PFSK-1 (cell line): ENCODE results near the gene PLEKHG4B. TPM values are rescaled to one million over a fixed set of nuclear protein-coding genes. Genes with fewer than 3 reads are reported as not detected.

Experiments used
- FOXP2 ChIP-seq: optimal IDR thresholded peaks from 2 replicates; pipeline ENCODE3; 2011; ENCODE audit warnings: borderline replicate concordance, control low read depth, inconsistent platforms; ENCODE audit not compliant: insufficient read depth; ENCODE audit errors: extremely low read length, extremely low read depth
- POLR2AphosphoS5 ChIP-seq: IDR thresholded peaks from 2 replicates; pipeline ENCODE4 v1.6.1; 2012; ENCODE audit warnings: low read depth, mild to moderate bottlenecking, control low read depth, low read length, moderate library complexity
- REST ChIP-seq, 2 experiments: IDR thresholded peaks; 2 replicates each; pipeline versions ENCODE4 v1.6.1 to v1.8.0; 2011 to 2012; ENCODE audit warnings: low read depth in 2 of 2, low read length in 2 of 2, control low read depth in 1 of 2, inconsistent platforms in 1 of 2, mild to moderate bottlenecking in 1 of 2, moderate library complexity in 1 of 2; ENCODE audit not compliant: insufficient read depth in 1 of 2
- SIN3A ChIP-seq: IDR thresholded peaks from 2 replicates; pipeline ENCODE4 v1.6.1; 2012; ENCODE audit warnings: mild to moderate bottlenecking, low read length, moderate library complexity, borderline replicate concordance; ENCODE audit not compliant: insufficient read depth
- TAF1 ChIP-seq: IDR thresholded peaks from 2 replicates; pipeline ENCODE4 v1.6.1; 2012; ENCODE audit warnings: low read length, control low read depth, borderline replicate concordance; ENCODE audit not compliant: insufficient read depth
- polyA plus RNA-seq: library from polyadenylated mRNA; unstranded; fragments of >200 nt; gene quantifications from one replicate; pipeline ENCODE4 v1.2.1, GENCODE V29; 2012; ENCODE audit warnings: low read depth, missing spikeins; ENCODE audit not compliant: insufficient read length

The PLEKHG4B gene
- polyA plus RNA-seq: 0.13 TPM

GRCh38 chr5:91556-92263, at the start of gene PLEKHG4B:
TSS of gene PLEKHG4B (plus strand) at chr5:92168. CDS start at chr5:92232, 64 bp downstream.
- TF ChIP-seq FOXP2: no peak
- TF ChIP-seq TAF1: no peak
- TF ChIP-seq POLR2AphosphoS5: no peak
- TF ChIP-seq REST (IDR thresholded peaks at IDR 0.05; ENCODE audit: insufficient read depth in 1 of 2, low read depth in 2 of 2, low read length in 2 of 2): no peak
- TF ChIP-seq SIN3A: no peak

- TF ChIP-seq POLR2AphosphoS5 (no peak), REST (IDR thresholded peaks at IDR 0.05; ENCODE audit: insufficient read depth in 1 of 2, low read depth in 2 of 2, low read length in 2 of 2) (no peak), SIN3A (no peak), FOXP2 (no peak), TAF1 (no peak)
These were observed 49.7 kb upstream of the PLEKHG4B start for GRCh38 chr5:42250-42649.

DNA sequence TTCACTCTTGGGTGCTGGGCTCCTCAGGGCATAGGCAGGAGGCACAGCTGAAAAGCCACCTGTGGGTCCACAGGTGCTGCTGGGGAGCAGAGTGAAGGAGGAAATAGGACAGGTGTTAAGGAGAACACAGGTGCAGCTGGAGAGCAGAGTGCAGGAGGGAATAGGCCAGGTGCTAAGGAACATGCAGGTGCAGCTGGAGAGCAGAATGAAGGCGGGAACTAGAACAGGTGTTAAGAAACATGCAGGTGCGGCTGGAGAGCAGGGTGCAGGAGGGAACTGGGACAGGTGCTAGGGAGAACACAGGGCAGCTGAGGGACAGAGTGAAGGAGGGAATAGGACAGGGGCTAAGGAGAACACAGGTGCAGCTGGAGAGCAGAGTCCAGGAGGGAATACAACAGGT, 43.8 kb upstream of the PLEKHG4B start:
- TF ChIP-seq REST (IDR thresholded peaks at IDR 0.05; ENCODE audit: insufficient read depth in 1 of 2, low read depth in 2 of 2, low read length in 2 of 2) (no peak), FOXP2 (no peak), SIN3A (no peak), POLR2AphosphoS5 (no peak), TAF1 (no peak)

- TF ChIP-seq POLR2AphosphoS5 (no peak), FOXP2 (no peak), TAF1 (no peak), SIN3A (no peak), REST (IDR thresholded peaks at IDR 0.05; ENCODE audit: insufficient read depth in 1 of 2, low read depth in 2 of 2, low read length in 2 of 2) (no peak)
These were observed 41.9 kb upstream of the PLEKHG4B start for GRCh38 chr5:49953-50544.
